ENCODE measurements around the gene ARHGAP23.
"Not testable (repeated sequence)": the region's sequence is repeated elsewhere in the genome, so short reads cannot be mapped to it uniquely, and the experiment has no call there.

Gene ARHGAP23

GRCh38 chr17:38509772-38510420 is 81.6 kb downstream of the ARHGAP23 start:
- no peak overlapping the region for H3K27ac ChIP-seq
- TF ChIP-seq ZFX (IDR thresholded peaks at IDR 0.05) (no peak), CTCF (conservative IDR thresholded peaks at IDR 0.05) (no peak)

GRCh38 chr17:38510421-38511149 is 82.3 kb downstream of the ARHGAP23 start:
- H3K27ac ChIP-seq: no peak overlapping the region
- peak; percentile 11; the same call in 1 of the 2 replicates for TF ChIP-seq CTCF (conservative IDR thresholded peaks at IDR 0.05)
- no peak for TF ChIP-seq ZFX (IDR thresholded peaks at IDR 0.05)

DNA sequence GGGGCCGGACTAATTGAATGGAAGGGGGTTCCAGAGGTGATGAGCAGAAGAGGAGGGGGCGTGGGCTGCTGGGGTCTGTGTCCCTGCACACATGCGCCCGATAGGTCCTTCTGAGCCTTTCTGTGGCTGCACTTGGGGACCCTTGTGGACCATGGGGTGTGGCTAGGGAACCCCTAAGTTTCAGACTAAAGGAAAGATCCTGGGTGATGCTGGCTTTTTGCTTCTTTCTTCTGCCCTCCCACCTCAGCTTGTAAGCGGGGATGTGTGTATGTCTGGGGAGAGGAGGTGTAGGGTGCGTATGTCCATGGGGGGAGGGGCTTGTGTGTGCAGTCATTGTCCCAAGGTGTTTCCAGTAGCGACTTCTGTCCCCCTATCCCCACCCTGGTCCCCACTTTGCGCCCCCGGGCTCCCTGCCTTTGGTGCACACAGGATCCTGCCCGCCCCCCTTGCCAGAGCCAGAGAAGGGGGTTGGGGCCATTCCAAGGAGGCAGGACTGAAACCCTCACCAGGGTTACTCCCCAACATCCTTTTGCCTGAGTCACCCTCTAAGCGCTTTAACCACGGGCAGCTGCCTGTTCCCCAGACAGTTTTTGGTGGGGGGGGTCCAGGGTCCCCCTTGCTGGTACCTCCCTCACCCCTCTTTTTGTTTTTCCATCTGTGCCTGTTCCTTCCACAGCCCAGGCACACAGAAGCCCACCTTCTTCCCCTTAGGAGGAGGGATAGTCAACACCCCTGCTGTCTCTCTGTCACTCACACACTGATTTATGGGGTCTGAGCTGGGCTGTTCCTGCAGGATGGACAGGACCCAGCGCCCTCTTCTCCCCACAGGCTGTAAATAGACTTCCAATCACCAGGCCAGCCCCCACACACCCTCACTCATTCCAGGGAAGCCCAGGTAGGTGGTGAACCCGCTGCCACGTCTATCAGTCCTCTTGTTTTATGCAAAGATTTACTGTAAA is 83.2 kb downstream of the ARHGAP23 start:
- H3K27ac ChIP-seq: no peak overlapping the region

DNA sequence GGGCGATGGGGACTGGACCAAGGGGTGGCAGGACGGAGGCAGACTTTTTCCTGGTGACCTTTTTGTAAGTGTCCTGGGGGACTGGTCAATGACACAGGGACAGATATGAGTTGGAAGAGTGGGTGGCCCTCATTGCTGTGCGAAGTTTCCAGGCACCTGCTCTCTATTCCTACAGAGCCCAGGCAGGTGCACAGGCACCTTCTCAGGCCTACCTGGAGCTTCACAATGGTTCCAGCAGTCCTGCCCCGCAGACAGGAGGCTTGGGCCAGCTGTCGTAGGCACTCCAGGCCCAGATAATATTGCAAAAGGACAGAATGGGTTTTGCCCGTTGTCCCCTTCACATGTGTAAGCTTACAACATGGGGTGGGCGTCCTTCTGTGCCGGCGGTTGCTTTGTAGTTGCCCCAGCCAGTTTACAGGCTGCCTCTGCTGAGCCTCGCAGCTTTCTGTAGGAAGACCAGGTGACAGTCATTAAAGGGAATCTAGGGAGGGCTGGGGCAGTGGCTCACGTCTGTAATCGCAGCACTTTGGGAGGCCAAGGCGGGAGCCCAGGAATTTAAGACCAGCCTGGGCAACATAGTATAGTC is 84.3 kb downstream of the ARHGAP23 start:
- no peak for TF ChIP-seq ZFX (IDR thresholded peaks at IDR 0.05)
- TF ChIP-seq CTCF (conservative IDR thresholded peaks at IDR 0.05): no peak
- H3K27ac ChIP-seq: no peak overlapping the region

More for the DNA sequence above, 83.2 kb downstream of the ARHGAP23 start:
- TF ChIP-seq ZFX (IDR thresholded peaks at IDR 0.05) (no peak), CTCF (conservative IDR thresholded peaks at IDR 0.05) (no peak)

DNA sequence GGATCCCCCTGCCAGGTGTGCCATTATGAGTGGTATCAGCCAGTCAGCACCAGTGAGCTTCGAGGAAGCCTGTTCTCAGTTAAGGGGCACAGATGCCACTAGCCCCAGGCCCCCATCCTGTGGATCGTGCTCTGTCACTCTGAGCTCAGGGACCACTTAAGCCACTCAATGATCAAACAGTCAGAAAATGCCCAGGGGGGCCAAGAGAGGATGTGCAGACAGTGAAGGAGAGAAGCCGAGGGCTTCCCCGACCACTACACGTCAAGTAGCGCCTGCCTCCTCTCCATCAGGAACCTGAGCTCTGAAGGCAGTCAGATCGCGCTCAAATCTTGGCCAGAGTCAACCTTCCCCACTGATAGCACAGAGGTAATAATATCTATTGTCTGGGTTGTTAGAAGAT is 98.3 kb downstream of the ARHGAP23 start:
- H3K27ac ChIP-seq: not testable (repeated sequence)

DNA sequence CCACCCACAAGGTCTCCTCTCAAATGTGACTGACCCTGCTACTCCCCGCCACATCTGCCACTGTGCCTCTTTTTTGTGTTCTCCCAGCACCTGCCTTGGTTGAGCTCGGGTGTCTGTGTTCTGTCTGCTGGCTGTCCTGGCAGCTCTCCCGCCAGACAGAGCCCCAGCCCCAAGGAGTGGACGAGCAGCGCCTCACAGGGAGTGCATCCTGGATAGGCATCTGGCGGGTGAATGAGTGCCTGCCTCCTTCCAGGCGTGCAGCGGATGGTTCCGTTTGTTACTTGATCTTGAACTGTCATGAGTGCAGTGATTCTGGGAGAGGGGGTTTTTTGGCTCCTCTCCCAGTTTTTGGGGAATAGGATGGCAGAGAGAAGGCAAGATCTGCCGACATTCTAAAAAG is 99.9 kb downstream of the ARHGAP23 start:
- not testable (repeated sequence) for H3K27ac ChIP-seq

GRCh38 chr17:38530856-38531255 is 102.6 kb downstream of the ARHGAP23 start:
- H3K27ac ChIP-seq: not testable (repeated sequence)

GRCh38 chr17:38531761-38532160 is 103.5 kb downstream of the ARHGAP23 start:
- H3K27ac ChIP-seq: not testable (repeated sequence)

- no peak for TF ChIP-seq ZFX (IDR thresholded peaks at IDR 0.05)
- no peak for TF ChIP-seq CTCF (conservative IDR thresholded peaks at IDR 0.05)
- H3K27ac ChIP-seq: no peak overlapping the region
Measured at GRCh38 chr17:38532451-38532850, 104.2 kb downstream of the ARHGAP23 start.

All from C4-2B (cell line).